Measurements from ENCODE around the gene CASK. TPM values are rescaled to one million over a fixed set of nuclear protein-coding genes. Genes with fewer than 3 reads are reported as not detected.

CASK gene
- total RNA-seq, 6 donors from 2014 or later: 25.1 to 61.6 (median 35.3) TPM

DNA sequence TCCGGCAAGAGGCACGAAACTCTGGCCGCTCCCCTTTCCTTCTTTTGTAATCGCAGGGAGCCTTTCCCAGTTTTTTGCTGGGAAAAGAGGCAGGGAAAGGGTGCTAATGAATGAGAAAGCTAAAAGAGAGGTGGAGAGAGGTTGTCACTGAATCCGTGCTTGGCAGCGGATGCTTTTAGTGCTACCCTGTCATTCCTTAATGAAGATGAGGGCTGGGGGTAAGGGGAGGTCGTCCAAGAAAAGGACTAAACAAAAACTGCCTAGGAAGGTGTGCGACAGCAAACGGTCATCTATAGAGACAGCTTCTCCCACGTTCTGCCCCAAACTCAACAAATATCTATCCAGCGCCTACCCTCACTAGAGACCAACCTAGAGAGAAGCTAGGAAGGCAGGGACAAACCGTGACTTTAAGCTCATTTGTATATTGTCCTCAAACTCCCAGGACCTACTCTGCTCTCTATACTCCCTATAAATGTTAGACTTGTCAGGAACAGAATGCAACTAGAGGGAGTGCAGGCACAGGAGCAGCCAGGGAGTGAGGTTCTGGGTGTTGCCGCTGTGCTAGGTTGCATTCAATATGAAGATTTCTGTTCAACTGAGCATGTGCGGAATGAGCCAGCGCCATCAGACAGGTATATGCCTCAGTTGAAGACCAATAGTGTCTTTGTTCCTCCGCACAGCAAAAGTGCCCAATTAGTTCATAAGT is 777 bp upstream of the CASK start:
- Histone ChIP-seq H3K4me1 (no peaks in the 10 kb centered on the region), H3K4me3 (peak overlapping the region; percentile 47 to 75 (median 62)), H3K27ac (peak overlapping the region; percentile 79 to 90 (median 83)), H3K9me3 (no peaks in the 10 kb centered on the region), H3K36me3 (no peaks in the 10 kb centered on the region), H3K27me3 (no peaks in the 10 kb centered on the region)
- ATAC-seq (ENCODE audit: low FRiP score in 2 of 2) (peak in 1 of 2 donors; percentile 34), DNase-seq (peak in 1 of 2 donors; percentile 47)
- no peak for TF ChIP-seq POLR2A (IDR thresholded peaks at IDR 0.05)
- no peak for TF ChIP-seq EP300 (IDR thresholded peaks at IDR 0.05)
- no peak for TF ChIP-seq POLR2AphosphoS5 (IDR thresholded peaks at IDR 0.05)
- TF ChIP-seq, protein P1, sequence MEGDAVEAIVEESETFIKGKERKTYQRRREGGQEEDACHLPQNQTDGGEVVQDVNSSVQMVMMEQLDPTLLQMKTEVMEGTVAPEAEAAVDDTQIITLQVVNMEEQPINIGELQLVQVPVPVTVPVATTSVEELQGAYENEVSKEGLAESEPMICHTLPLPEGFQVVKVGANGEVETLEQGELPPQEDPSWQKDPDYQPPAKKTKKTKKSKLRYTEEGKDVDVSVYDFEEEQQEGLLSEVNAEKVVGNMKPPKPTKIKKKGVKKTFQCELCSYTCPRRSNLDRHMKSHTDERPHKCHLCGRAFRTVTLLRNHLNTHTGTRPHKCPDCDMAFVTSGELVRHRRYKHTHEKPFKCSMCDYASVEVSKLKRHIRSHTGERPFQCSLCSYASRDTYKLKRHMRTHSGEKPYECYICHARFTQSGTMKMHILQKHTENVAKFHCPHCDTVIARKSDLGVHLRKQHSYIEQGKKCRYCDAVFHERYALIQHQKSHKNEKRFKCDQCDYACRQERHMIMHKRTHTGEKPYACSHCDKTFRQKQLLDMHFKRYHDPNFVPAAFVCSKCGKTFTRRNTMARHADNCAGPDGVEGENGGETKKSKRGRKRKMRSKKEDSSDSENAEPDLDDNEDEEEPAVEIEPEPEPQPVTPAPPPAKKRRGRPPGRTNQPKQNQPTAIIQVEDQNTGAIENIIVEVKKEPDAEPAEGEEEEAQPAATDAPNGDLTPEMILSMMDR (IDR thresholded peaks at IDR 0.05): no peak
- 0 to 27% methylated on average over 14 to 15 of the region's 16 CpGs for WGBS, 2 donors

DNA sequence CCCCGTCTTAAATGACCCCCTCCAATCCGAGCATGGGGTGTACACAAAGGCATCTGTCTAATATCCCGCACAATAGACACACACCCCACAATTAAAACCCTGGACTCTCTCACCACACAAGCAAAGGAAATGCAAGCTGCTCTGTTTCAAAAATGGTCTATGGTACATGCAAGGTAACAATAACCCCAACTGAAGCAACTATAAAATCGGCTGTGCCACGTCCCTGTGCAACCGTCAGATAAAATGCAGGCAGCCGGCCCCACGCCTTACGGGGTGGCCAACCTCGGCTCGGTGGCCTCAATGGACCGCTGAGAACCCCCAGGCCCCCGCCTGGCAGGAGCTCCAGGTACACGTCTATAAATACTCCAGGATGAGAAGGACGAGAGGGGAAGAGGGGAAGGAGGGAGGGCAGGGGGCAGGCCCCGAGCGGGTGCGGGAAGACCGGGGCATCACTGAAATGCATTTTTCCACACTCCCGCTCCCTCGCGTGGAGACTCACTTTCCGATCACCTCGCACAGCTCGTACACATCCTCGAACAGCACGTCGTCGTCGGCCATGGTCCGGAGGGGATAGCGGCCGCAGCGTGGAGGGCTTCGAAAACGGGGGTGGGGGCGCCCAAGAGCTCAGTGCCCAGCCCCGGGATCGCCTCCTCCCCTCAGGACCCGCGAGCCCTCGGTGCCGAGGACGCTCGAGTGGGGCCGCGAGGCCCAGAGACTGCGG is 763 bp downstream of the CASK start:
- H3K27me3 ChIP-seq: no peaks in the 10 kb centered on the region
- peak overlapping the region; percentile 79 to 90 (median 83) for H3K27ac ChIP-seq
- H3K9me3 ChIP-seq: no peaks in the 10 kb centered on the region
- no peaks in the 10 kb centered on the region for H3K36me3 ChIP-seq
- ATAC-seq (ENCODE audit: low FRiP score in 2 of 2): no peak
- H3K4me1 ChIP-seq: no peaks in the 10 kb centered on the region
- peak in 1 of 2 donors; percentile 27 for DNase-seq
- H3K4me3 ChIP-seq: peak overlapping the region; percentile 45 to 75 (median 62)
- no peak for TF ChIP-seq POLR2AphosphoS5 (IDR thresholded peaks at IDR 0.05)
- TF ChIP-seq, protein P1 (IDR thresholded peaks at IDR 0.05): no peak
- TF ChIP-seq POLR2A (IDR thresholded peaks at IDR 0.05): no peak
- TF ChIP-seq EP300 (IDR thresholded peaks at IDR 0.05): no peak
- WGBS, 2 donors: 0 to 38% methylated on average over 13 to 45 of the region's 48 CpGs

GRCh38 chrX:41921492-41922430 is 1.6 kb downstream of the CASK start:
- no peaks in the 10 kb centered on the region for H3K9me3 ChIP-seq
- peak overlapping the region; percentile 45 to 75 (median 62) for H3K4me3 ChIP-seq
- no peaks in the 10 kb centered on the region for H3K27me3 ChIP-seq
- ATAC-seq (ENCODE audit: low FRiP score in 2 of 2): no peak
- DNase-seq: no peak
- no peaks in the 10 kb centered on the region for H3K36me3 ChIP-seq
- WGBS, 2 donors: 1 to 34% methylated on average over 6 to 13 of the region's 13 CpGs
- H3K4me1 ChIP-seq: no peaks in the 10 kb centered on the region
- H3K27ac ChIP-seq: peak overlapping the region in 3 of 4 donors; percentile 79 to 90 (median 82)
- TF ChIP-seq EP300 (IDR thresholded peaks at IDR 0.05) (no peak), POLR2AphosphoS5 (IDR thresholded peaks at IDR 0.05) (no peak), POLR2A (IDR thresholded peaks at IDR 0.05) (no peak)
- TF ChIP-seq, protein P1 (IDR thresholded peaks at IDR 0.05): no peak

DNA sequence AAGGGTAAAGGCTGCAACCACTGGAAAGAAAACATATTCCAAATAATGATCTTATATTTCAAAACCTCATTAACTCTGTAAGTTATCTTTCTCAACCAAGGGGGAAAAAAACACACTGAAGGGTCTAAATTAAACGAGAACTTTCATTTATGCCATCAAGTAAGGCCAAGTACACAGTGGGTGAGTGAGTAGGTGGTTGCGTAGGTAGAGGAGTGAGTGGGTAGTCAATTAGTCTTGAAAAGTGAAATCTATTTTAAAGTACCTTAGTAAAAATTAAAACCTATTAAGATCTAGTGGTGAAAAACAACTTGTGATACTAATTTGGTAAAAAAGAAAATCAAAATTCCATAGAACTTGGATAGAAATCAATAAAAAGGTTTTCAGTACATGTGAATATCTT is 3.5 kb downstream of the CASK start:
- TF ChIP-seq POLR2AphosphoS5 (IDR thresholded peaks at IDR 0.05): no peak
- no peak for TF ChIP-seq EP300 (IDR thresholded peaks at IDR 0.05)
- no peak for TF ChIP-seq POLR2A (IDR thresholded peaks at IDR 0.05)
- TF ChIP-seq, protein P1 (IDR thresholded peaks at IDR 0.05): no peak
- Histone ChIP-seq H3K27me3 (no peaks in the 10 kb centered on the region), H3K9me3 (no peaks in the 10 kb centered on the region), H3K4me3 (no peak overlapping the region), H3K36me3 (no peaks in the 10 kb centered on the region), H3K4me1 (no peaks in the 10 kb centered on the region), H3K27ac (no peak overlapping the region)
- 58 to 68% methylated on average over 2 of the region's 2 CpGs for WGBS, 2 donors
- ATAC-seq (ENCODE audit: low FRiP score in 2 of 2) (no peak), DNase-seq (no peak)

Data from upper lobe of left lung (tissue), 6 donors.